ENCODE results near the gene HS3ST1.

GRCh38 chr4:11474146-11474545 lies 45.5 kb upstream of the HS3ST1 start:
- TF ChIP-seq CTCF (IDR thresholded peaks at IDR 0.05): no peak
- TF ChIP-seq POLR2A (IDR thresholded peaks at IDR 0.05): no peak
- TF ChIP-seq POLR2AphosphoS5 (IDR thresholded peaks at IDR 0.05): no peak

Data from prostate gland (tissue), 2 donors.